HEK293 (cell line): ENCODE results near the gene LYVE1.

Experiments
- CTCF ChIA-PET: fragments of 350-600 bp; formaldehyde crosslinking; extraction: SDS; loops from one replicate; lab custom pipeline; 2021; ENCODE audit warnings: antibody characterized with exemption; lab: Yijun Ruan, JAX
- POLR2A ChIA-PET: fragments of 300-600 bp; formaldehyde crosslinking; extraction: SDS; loops from one replicate; lab custom pipeline; 2020; ENCODE audit warnings: antibody characterized with exemption, inconsistent platforms; lab: Yijun Ruan, JAX
- H3K27ac ChIP-seq: fragments of 200-500 bp; sonication (Bioruptor generic); 2 replicates; pipeline ENCODE4 v1.5.1; 2014; ENCODE audit warnings: low read depth, low read length, control low read depth, inconsistent platforms; ENCODE audit errors: extremely low read depth
- H3K36me3 ChIP-seq, 2 experiments: fragments of 200-500 bp in 1 of 2; sonication (Bioruptor generic) in 1 of 2; 1 replicate in 1 of 2; 2 replicates in 1 of 2; pipeline ENCODE4 v1.5.1; 2014 to 2017; ENCODE audit warnings: inconsistent platforms in 2 of 2, low read length in 2 of 2; ENCODE audit not compliant: control insufficient read depth in 2 of 2, insufficient read depth in 1 of 2
- H3K4me1 ChIP-seq: fragments of 200-500 bp; sonication (Bioruptor generic); 2 replicates; pipeline ENCODE4 v1.5.1; 2014; ENCODE audit warnings: mild to moderate bottlenecking, low read length, inconsistent platforms; ENCODE audit not compliant: control insufficient read depth, insufficient read depth
- H3K4me3 ChIP-seq: 2 replicates; pipeline ENCODE4 v1.5.1; 2011; ENCODE audit warnings: low read depth, mild to moderate bottlenecking, control low read depth, low read length, moderate library complexity
- H3K9me3 ChIP-seq: fragments of 200-500 bp; sonication (Bioruptor generic); 2 replicates; pipeline ENCODE4 v1.5.1; 2014; ENCODE audit warnings: low read depth, low read length, inconsistent platforms; ENCODE audit not compliant: control insufficient read depth, insufficient read depth
- GLI2 ChIP-seq: fragments of 450-650 bp; formaldehyde crosslinking; IDR thresholded peaks from 2 replicates; pipeline ENCODE4; 2017; ENCODE audit warnings: missing biosample characterization, missing genetic modification characterization, low read depth, borderline replicate concordance
- GLIS1 ChIP-seq: fragments of 450-650 bp; formaldehyde crosslinking; IDR thresholded peaks from 2 replicates; pipeline ENCODE4 v1.5.1; 2016; ENCODE audit warnings: missing biosample characterization, missing genetic modification characterization
- INSM2 ChIP-seq: fragments of 450-650 bp; formaldehyde crosslinking; IDR thresholded peaks from 2 replicates; pipeline ENCODE4 v1.5.1; 2016; ENCODE audit warnings: missing biosample characterization, missing genetic modification characterization
- MZF1 ChIP-seq: fragments of 450-650 bp; formaldehyde crosslinking; IDR thresholded peaks from 2 replicates; pipeline ENCODE4 v1.5.1; 2017; ENCODE audit warnings: missing biosample characterization, missing genetic modification characterization, borderline replicate concordance
- PATZ1 ChIP-seq: fragments of 450-650 bp; formaldehyde crosslinking; IDR thresholded peaks from 2 replicates; pipeline ENCODE4 v1.5.1; 2016; ENCODE audit warnings: missing biosample characterization, missing genetic modification characterization
- REPIN1 ChIP-seq: fragments of 450-650 bp; formaldehyde crosslinking; IDR thresholded peaks from 2 replicates; pipeline ENCODE4 v1.5.1; 2017; ENCODE audit warnings: missing biosample characterization, missing genetic modification characterization, low read depth
- SP7 ChIP-seq: fragments of 450-650 bp; formaldehyde crosslinking; IDR thresholded peaks from 2 replicates; pipeline ENCODE4 v1.5.1; 2016; ENCODE audit warnings: missing biosample characterization, missing genetic modification characterization
- ZBTB10 ChIP-seq: fragments of 450-650 bp; formaldehyde crosslinking; IDR thresholded peaks from 2 replicates; pipeline ENCODE4 v1.5.1; 2016; ENCODE audit warnings: missing biosample characterization, missing genetic modification characterization
- ZFP37 ChIP-seq: fragments of 450-650 bp; formaldehyde crosslinking; IDR thresholded peaks from 2 replicates; pipeline ENCODE4 v1.5.1; 2016; ENCODE audit warnings: missing biosample characterization, missing genetic modification characterization
- ZFP69B ChIP-seq: fragments of 450-650 bp; formaldehyde crosslinking; IDR thresholded peaks from 2 replicates; pipeline ENCODE4 v1.5.1; 2016; ENCODE audit warnings: missing biosample characterization, missing genetic modification characterization
- ZNF121 ChIP-seq: fragments of 450-650 bp; formaldehyde crosslinking; IDR thresholded peaks from 2 replicates; pipeline ENCODE4 v1.5.1; 2016; ENCODE audit warnings: missing biosample characterization, missing genetic modification characterization
- ZNF148 ChIP-seq: fragments of 450-650 bp; formaldehyde crosslinking; IDR thresholded peaks from 2 replicates; pipeline ENCODE4 v1.5.0; 2017; ENCODE audit warnings: missing biosample characterization, missing genetic modification characterization, borderline replicate concordance
- ZNF223 ChIP-seq: fragments of 450-650 bp; formaldehyde crosslinking; IDR thresholded peaks from 2 replicates; pipeline ENCODE4 v1.5.1; 2016; ENCODE audit warnings: missing biosample characterization, missing genetic modification characterization
- ZNF23 ChIP-seq: fragments of 450-650 bp; formaldehyde crosslinking; IDR thresholded peaks from 2 replicates; pipeline ENCODE4 v1.5.1; 2016; ENCODE audit warnings: missing biosample characterization, missing genetic modification characterization, borderline replicate concordance
- ZNF362 ChIP-seq: fragments of 450-650 bp; formaldehyde crosslinking; IDR thresholded peaks from 2 replicates; pipeline ENCODE4 v1.5.1; 2016; ENCODE audit warnings: missing biosample characterization, missing genetic modification characterization
- ZNF585B ChIP-seq: fragments of 450-650 bp; formaldehyde crosslinking; IDR thresholded peaks from 2 replicates; pipeline ENCODE4 v1.5.1; 2016; ENCODE audit warnings: missing biosample characterization, missing genetic modification characterization
- ZNF600 ChIP-seq: fragments of 450-650 bp; formaldehyde crosslinking; IDR thresholded peaks from 2 replicates; pipeline ENCODE4 v1.5.1; 2016; ENCODE audit warnings: missing biosample characterization, missing genetic modification characterization
- ZNF621 ChIP-seq: fragments of 450-650 bp; formaldehyde crosslinking; IDR thresholded peaks from 2 replicates; pipeline ENCODE4 v1.5.1; 2017; ENCODE audit warnings: missing biosample characterization, missing genetic modification characterization
- ZSCAN5A ChIP-seq: fragments of 450-650 bp; formaldehyde crosslinking; IDR thresholded peaks from 2 replicates; pipeline ENCODE4 v1.5.1; 2016; ENCODE audit warnings: missing biosample characterization, missing genetic modification characterization

The LYVE1 gene

GRCh38 chr11:10528121-10528520 lies 40.3 kb downstream of the LYVE1 start (continued):
- TF ChIP-seq PATZ1 (no peak), GLIS1 (no peak), SP7 (tag by site-specific recombination) (no peak), ZFP37 (tag by site-specific recombination) (no peak), ZNF121 (no peak)
- TF ChIP-seq, all 188 proteins: peak for 0

GRCh38 chr11:10526974-10527918 lies 41.2 kb downstream of the LYVE1 start:
- POLR2A ChIA-PET: no interaction called here
- no peak overlapping the region for H3K27ac ChIP-seq
- CTCF ChIA-PET: interaction anchor here (0.6 to 1.5 kb wide), 2 partner anchors 13 to 161 kb away, joined by 3 to 5 read pairs; partner anchors contain the start of gene RNF141
- no peaks in the 10 kb centered on the region for H3K4me1 ChIP-seq
- no peaks in the 10 kb centered on the region for H3K9me3 ChIP-seq
- H3K4me3 ChIP-seq: no peak overlapping the region
- H3K36me3 ChIP-seq: peaks cover 0 to 60% of the 10 kb centered on the region in 2 experiments; a peak in 2 of 3 replicates
- no peak for TF ChIP-seq ZNF148
- TF ChIP-seq ZFP69B: no peak
- TF ChIP-seq REPIN1 (tag by site-specific recombination): no peak
- TF ChIP-seq ZBTB10 (tag by site-specific recombination): no peak
- no peak for TF ChIP-seq ZNF23 (tag by site-specific recombination)
- no peak for TF ChIP-seq GLIS1
- TF ChIP-seq ZNF223 (tag by site-specific recombination): no peak
- TF ChIP-seq GLI2: no peak
- TF ChIP-seq ZNF585B (tag by site-specific recombination): no peak

GRCh38 chr11:10524471-10524870 lies 44.0 kb downstream of the LYVE1 start:
- no peak overlapping the region for H3K4me3 ChIP-seq
- H3K36me3 ChIP-seq: peaks cover 0 to 71% of the 10 kb centered on the region in 2 experiments; a peak in 2 of 3 replicates
- H3K9me3 ChIP-seq: no peaks in the 10 kb centered on the region
- TF ChIP-seq MZF1 (tag by site-specific recombination) (no peak), ZNF600 (no peak), SP7 (tag by site-specific recombination) (no peak), ZNF23 (tag by site-specific recombination) (no peak), INSM2 (tag by site-specific recombination) (no peak), ZSCAN5A (tag by site-specific recombination) (no peak), ZNF621 (tag by site-specific recombination) (no peak), ZNF362 (tag by site-specific recombination) (no peak)
- CTCF ChIA-PET: no interaction called here
- POLR2A ChIA-PET: no interaction called here
- no peak overlapping the region for H3K27ac ChIP-seq
- no peaks in the 10 kb centered on the region for H3K4me1 ChIP-seq
